DOHH2 (cell line): Measurements from ENCODE around the gene SIK2.

ENCODE experiments used
- H3F3A ChIP-seq: fragments of 200-600 bp; sonication (generic), shearing (Covaris generic); 2 replicates; pipeline ENCODE4 v1.6.0; 2016; ENCODE audit warnings: antibody characterized with exemption, mild to moderate bottlenecking; ENCODE audit not compliant: control insufficient read depth, insufficient read depth
- H3K27ac ChIP-seq: fragments of 200-600 bp; sonication (generic); 2 replicates; pipeline ENCODE4 v1.5.1; 2014; ENCODE audit warnings: low read depth, mild to moderate bottlenecking, low read length, moderate library complexity
- H3K27me3 ChIP-seq: fragments of 200-600 bp; sonication (generic); 2 replicates; pipeline ENCODE4 v1.6.1; 2014; ENCODE audit warnings: mild to moderate bottlenecking, low read length, mixed read lengths; ENCODE audit not compliant: control insufficient read depth
- H3K36me3 ChIP-seq: fragments of 200-600 bp; sonication (generic); 2 replicates; pipeline ENCODE4 v1.6.1; 2014; ENCODE audit warnings: mild to moderate bottlenecking, low read length, moderate library complexity, mixed read lengths; ENCODE audit not compliant: control insufficient read depth
- H3K4me1 ChIP-seq: fragments of 200-600 bp; sonication (generic); 2 replicates; pipeline ENCODE4 v1.6.1; 2014; ENCODE audit warnings: mild to moderate bottlenecking, low read length, mixed read lengths; ENCODE audit not compliant: control insufficient read depth
- H3K4me2 ChIP-seq: fragments of 200-600 bp; sonication (generic); 2 replicates; pipeline ENCODE4 v1.6.0; 2014; ENCODE audit warnings: mild to moderate bottlenecking, low read length, moderate library complexity
- H3K4me3 ChIP-seq: fragments of 200-600 bp; sonication (generic); 2 replicates; pipeline ENCODE4 v1.5.1; 2014; ENCODE audit warnings: mild to moderate bottlenecking, low read length, mixed read lengths
- H3K79me2 ChIP-seq: fragments of 200-600 bp; sonication (generic); 2 replicates; pipeline ENCODE4 v1.6.1; 2014; ENCODE audit warnings: mild to moderate bottlenecking, low read length, mixed read lengths; ENCODE audit not compliant: control insufficient read depth
- H3K9me2 ChIP-seq: fragments of 200-600 bp; sonication (generic); replicated peaks from 2 replicates; pipeline ENCODE4 v1.6.1; 2014; ENCODE audit warnings: mild to moderate bottlenecking, low read length, mixed read lengths; ENCODE audit not compliant: control insufficient read depth
- H3K9me3 ChIP-seq: fragments of 200-600 bp; sonication (generic); 2 replicates; pipeline ENCODE4 v1.6.1; 2014; ENCODE audit warnings: antibody characterized with exemption, low read length, mixed read lengths; ENCODE audit not compliant: control insufficient read depth, insufficient read depth
- H4K20me1 ChIP-seq: fragments of 200-600 bp; sonication (generic); 2 replicates; pipeline ENCODE4 v1.6.0; 2014; ENCODE audit warnings: low read depth, mild to moderate bottlenecking, antibody characterized with exemption, low read length, moderate library complexity; ENCODE audit not compliant: control insufficient read depth, insufficient read depth
- EZH2phosphoT487 ChIP-seq: fragments of 200-600 bp; sonication (generic); IDR thresholded peaks from 2 replicates; pipeline ENCODE4 v1.6.1; 2017; ENCODE audit warnings: borderline replicate concordance, mild to moderate bottlenecking, antibody characterized with exemption, low read length, moderate library complexity, mixed read lengths
- TF ChIP-seq, protein P1 (sequence below): fragments of 200-600 bp; sonication (generic); IDR thresholded peaks from one replicate; pipeline ENCODE4 v1.5.1; 2014; ENCODE audit warnings: antibody characterized with exemption, mild to moderate bottlenecking, low read depth, low read length; ENCODE audit not compliant: poor library complexity, severe bottlenecking

Gene SIK2

DNA sequence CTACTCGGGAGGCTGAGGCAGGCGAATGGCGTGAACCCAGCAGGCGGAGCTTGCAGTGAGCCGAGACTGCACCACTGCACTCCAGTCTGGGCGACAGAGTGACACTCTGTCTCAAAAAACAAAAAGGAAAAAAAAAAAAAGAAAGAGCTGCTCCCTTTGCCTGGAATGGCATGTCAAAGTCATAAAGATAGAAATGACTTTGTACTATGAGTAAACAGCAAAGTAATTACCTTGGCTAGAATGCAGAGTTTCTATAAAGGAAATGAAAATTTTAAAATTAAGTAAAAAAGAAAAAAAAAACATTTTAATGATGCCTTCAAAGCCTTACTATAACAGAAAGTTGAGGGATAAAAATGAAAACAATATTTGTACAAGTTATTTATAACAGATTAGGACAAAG is 153.8 kb downstream of the SIK2 start:
- Histone ChIP-seq H3K27me3 (no peaks in the 10 kb centered on the region), H3K4me3 (no peak overlapping the region), H3F3A (no peaks in the 10 kb centered on the region; the same call in 1 of the 2 replicates), H3K9me3 (no peaks in the 10 kb centered on the region), H3K36me3 (peaks cover 87% of the 10 kb centered on the region), H3K79me2 (no peaks in the 10 kb centered on the region), H3K4me1 (no peaks in the 10 kb centered on the region), H3K27ac (no peak overlapping the region), H3K9me2 (no peaks in the 10 kb centered on the region), H3K4me2 (no peak overlapping the region), H4K20me1 (no peaks in the 10 kb centered on the region)
- TF ChIP-seq, protein P1, sequence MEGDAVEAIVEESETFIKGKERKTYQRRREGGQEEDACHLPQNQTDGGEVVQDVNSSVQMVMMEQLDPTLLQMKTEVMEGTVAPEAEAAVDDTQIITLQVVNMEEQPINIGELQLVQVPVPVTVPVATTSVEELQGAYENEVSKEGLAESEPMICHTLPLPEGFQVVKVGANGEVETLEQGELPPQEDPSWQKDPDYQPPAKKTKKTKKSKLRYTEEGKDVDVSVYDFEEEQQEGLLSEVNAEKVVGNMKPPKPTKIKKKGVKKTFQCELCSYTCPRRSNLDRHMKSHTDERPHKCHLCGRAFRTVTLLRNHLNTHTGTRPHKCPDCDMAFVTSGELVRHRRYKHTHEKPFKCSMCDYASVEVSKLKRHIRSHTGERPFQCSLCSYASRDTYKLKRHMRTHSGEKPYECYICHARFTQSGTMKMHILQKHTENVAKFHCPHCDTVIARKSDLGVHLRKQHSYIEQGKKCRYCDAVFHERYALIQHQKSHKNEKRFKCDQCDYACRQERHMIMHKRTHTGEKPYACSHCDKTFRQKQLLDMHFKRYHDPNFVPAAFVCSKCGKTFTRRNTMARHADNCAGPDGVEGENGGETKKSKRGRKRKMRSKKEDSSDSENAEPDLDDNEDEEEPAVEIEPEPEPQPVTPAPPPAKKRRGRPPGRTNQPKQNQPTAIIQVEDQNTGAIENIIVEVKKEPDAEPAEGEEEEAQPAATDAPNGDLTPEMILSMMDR: no peak
- no peak for TF ChIP-seq EZH2phosphoT487

DNA sequence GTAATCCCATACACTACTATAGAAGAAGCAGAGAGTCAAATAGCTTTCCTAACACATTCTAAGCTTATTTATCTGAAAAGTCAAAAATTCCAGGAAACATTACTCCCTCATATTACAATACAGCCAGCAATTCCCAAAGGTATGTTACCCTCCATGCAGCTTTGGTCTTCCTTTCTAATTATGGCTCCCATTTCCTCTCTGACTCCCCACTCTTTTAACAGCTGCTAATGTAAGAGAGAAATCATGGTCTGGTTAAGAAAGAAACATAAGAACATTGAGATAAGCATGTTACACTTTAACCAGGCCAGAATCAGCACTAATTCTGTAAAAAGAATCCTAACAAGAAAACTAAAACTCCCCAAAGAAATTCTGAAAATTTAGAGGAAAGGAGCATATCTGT is 157.1 kb downstream of the SIK2 start:
- Histone ChIP-seq H3K27me3 (no peaks in the 10 kb centered on the region), H3K4me3 (no peak overlapping the region), H3F3A (no peaks in the 10 kb centered on the region; the same call in 1 of the 2 replicates), H4K20me1 (no peaks in the 10 kb centered on the region), H3K79me2 (peaks cover 17% of the 10 kb centered on the region), H3K9me2 (no peaks in the 10 kb centered on the region), H3K4me1 (peaks cover 3% of the 10 kb centered on the region), H3K27ac (no peak overlapping the region), H3K4me2 (no peak overlapping the region), H3K36me3 (peaks cover 88% of the 10 kb centered on the region), H3K9me3 (no peaks in the 10 kb centered on the region)
- TF ChIP-seq, protein P1: no peak
- no peak for TF ChIP-seq EZH2phosphoT487

DNA sequence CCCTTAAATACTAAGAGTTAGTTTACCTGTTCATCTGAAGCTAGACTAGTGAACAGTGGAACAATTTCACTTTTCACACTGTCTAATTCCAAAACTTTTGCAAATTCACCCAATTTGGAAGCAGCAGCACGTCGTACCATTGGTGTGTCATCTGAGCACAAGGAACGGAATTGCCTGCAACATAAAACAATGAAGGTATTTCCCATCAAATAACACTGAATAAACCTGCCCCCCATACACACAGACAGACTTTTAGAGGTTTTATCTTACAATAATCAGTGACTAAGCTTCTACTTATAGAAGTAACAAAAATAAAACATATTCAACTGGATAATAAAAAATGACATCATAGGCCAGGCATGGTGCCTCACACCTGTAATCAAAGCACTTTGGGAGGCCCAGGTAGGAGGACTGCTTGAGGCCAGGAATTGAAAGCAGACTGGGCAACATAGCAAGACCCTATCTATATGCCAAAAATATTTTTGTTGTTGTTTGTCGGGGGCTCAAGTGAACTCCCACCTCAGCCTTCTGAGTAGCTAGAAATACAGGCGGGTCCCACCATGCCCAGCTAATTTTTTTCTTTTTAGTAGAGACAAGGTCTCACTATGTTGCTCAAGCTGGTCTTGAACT is 157.6 kb downstream of the SIK2 start:
- H3K27me3 ChIP-seq: no peaks in the 10 kb centered on the region
- H3F3A ChIP-seq: no peaks in the 10 kb centered on the region; the same call in 1 of the 2 replicates
- H3K9me3 ChIP-seq: no peaks in the 10 kb centered on the region
- peaks cover 8% of the 10 kb centered on the region for H3K4me1 ChIP-seq
- no peak overlapping the region for H3K4me2 ChIP-seq
- H3K79me2 ChIP-seq: peaks cover 22% of the 10 kb centered on the region
- no peak overlapping the region for H3K4me3 ChIP-seq
- no peaks in the 10 kb centered on the region for H3K9me2 ChIP-seq
- no peak overlapping the region for H3K27ac ChIP-seq
- peaks cover 88% of the 10 kb centered on the region for H3K36me3 ChIP-seq
- no peaks in the 10 kb centered on the region for H4K20me1 ChIP-seq
- TF ChIP-seq, protein P1: no peak
- TF ChIP-seq EZH2phosphoT487: no peak
